Adrenal gland (tissue), 12 donors: Measurements from ENCODE around the gene SH3PXD2B. TPM values are rescaled to one million over a fixed set of nuclear protein-coding genes. Genes with fewer than 3 reads are reported as not detected.

Experiments used
- DNase-seq, 7 donors: peaks; one replicate each; pipeline ENCODE4 v3.0.0-alpha.2; 2019 to 2020
- H3K27ac ChIP-seq, 5 donors: fragments of 200-600 bp; sonication (generic) in 4 of 5; 1 replicate in 3 of 5; 2 replicates in 2 of 5; pipeline versions ENCODE4 v1.5.1 to v1.8.0; 2016 to 2020; ENCODE audit warnings: mild to moderate bottlenecking in 1 of 5
- H3K27me3 ChIP-seq: fragments of 200-600 bp; 2 replicates; pipeline ENCODE4 v1.8.0; 2021
- H3K36me3 ChIP-seq, 2 donors: fragments of 200-600 bp; replicated peaks in 1 of 2; 1 replicate in 1 of 2; 2 replicates in 1 of 2; pipeline versions ENCODE4 v1.5.1 to v1.8.0; 2018 to 2022
- H3K4me1 ChIP-seq, 2 donors: fragments of 200-600 bp; replicated peaks in 1 of 2; 1 replicate in 1 of 2; 2 replicates in 1 of 2; pipeline versions ENCODE4 v1.5.1 to v1.8.0; 2018 to 2021
- H3K4me3 ChIP-seq, 4 donors: fragments of 200-600 bp; sonication (generic) in 3 of 4; one replicate each; pipeline ENCODE4 v1.5.1; 2016 to 2018
- H3K9me3 ChIP-seq, 3 donors: fragments of 200-600 bp; sonication (generic) in 1 of 3; replicated peaks in 1 of 3; 1 replicate in 2 of 3; 2 replicates in 1 of 3; pipeline versions ENCODE4 v1.5.1 to v1.8.0; 2016 to 2021
- CTCF ChIP-seq, 6 experiments: fragments of 450-650 bp in 4 of 6; fragments of 200-600 bp in 2 of 6; sonication (generic) in 1 of 6; IDR thresholded peaks; 1 replicate in 5 of 6; 2 replicates in 1 of 6; pipeline versions ENCODE4 v1.5.1 to v1.8.0; 2016 to 2021; ENCODE audit warnings: antibody characterized with exemption in 6 of 6, mild to moderate bottlenecking in 2 of 6, moderate library complexity in 1 of 6
- POLR2A ChIP-seq, 2 donors: fragments of 450-650 bp; IDR thresholded peaks; one replicate each; pipeline ENCODE4 v1.6.1; 2017; ENCODE audit warnings: antibody characterized with exemption in 2 of 2, mild to moderate bottlenecking in 2 of 2, moderate library complexity in 1 of 2
- WGBS, 4 donors: extraction: QIAGEN DNeasy Blood & Tissue Kit in 2 of 4; methylation state at CpG; one replicate each; pipeline versions ENCODE4 v1.1.5 to v1.1.7; 2013 to 2017; 5-methylcytosine and 5-hydroxymethylcytosine counted together
- intact Hi-C, 2 donors: fragments of 100-400 bp; cut with DNase I; formaldehyde crosslinking; loops; one replicate each; pipeline versions ENCODE4 v1.14.1 to v1.15.0; 2022 to 2023
- polyA plus RNA-seq, 3 donors: library from polyadenylated mRNA; stranded (reverse); fragments of 200-250 nt in 2 of 3; fragments of 350-450 nt in 1 of 3; fragmentation: Illumina TruSeq in 1 of 3; extraction: RNeasy Lipid Tissue Mini Kit (QIAGEN cat#74804) in 1 of 3; gene quantifications; one replicate each; pipeline ENCODE4 v1.2.3, GENCODE V29; 2013 to 2014
- total RNA-seq, 9 donors: library from RNA; depleted of rRNA in 4 of 9; stranded (reverse); fragments of >200 nt in 4 of 9; fragments of 120-200 nt in 1 of 9; fragmentation: NEBNext Ultra II Directional in 1 of 9; extraction: Animal tissue kit (Norgen Biotek cat#: 25700) in 1 of 9; gene quantifications; one replicate each; pipeline versions ENCODE4 v1.1.0 to v1.2.4, GENCODE V29; 2013 to 2023
- donor health status: healthy with polysubstance abuse.
- donor health status: Bipolar disorder and iron deficiency.
- donor health status: DM: yes; HTN: yes; CAD: no.
- donor health status: DM: no; HTN: no; CAD: no.
- donor health status: DM: no; HTN: no; CAD: no.
- donor health status: DM: yes; HTN: yes; CAD: no.

SH3PXD2B gene
- total and polyA plus RNA-seq, 12 donors, result 15.2 to 111 (median 51.5) TPM

DNA sequence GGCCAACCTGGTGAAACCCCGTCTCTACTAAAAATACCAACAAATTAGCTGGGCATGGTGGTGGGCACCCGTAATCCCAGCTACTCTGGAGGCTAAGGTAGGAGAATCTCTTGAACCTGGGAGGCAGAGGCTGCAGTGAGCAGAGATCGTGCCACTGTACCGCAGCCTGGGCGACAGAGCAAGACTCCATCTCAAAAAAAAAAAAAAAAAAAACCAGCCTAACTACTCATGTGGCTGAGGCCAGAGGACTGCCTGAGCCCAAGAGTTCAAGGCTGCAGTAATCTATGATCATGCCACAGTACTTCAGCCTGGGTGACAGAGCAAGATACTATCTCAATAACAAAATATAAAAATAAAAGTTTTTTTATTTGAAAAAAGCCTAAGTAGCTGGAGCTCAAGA, 174.0 kb downstream of the SH3PXD2B start:
- H3K4me1 ChIP-seq, result peaks cover 22 to 34% of the 10 kb centered on the region in 2 donors
- TF ChIP-seq CTCF (IDR thresholded peaks at IDR 0.05) (no peak), POLR2A (IDR thresholded peaks at IDR 0.05) (no peak)
- peak in 4 of 7 donors; percentile 33 to 65 (median 54) for DNase-seq
- no peak overlapping the region for H3K4me3 ChIP-seq
- H3K27ac ChIP-seq, result no peak overlapping the region
- H3K36me3 ChIP-seq, result no peaks in the 10 kb centered on the region
- WGBS, 4 donors, result 36 to 56% (median 50%) methylated on average over 5 of the region's 5 CpGs
- H3K9me3 ChIP-seq, result no peaks in the 10 kb centered on the region
- intact Hi-C loops, result loop anchor here in 1 of 2 donors (10.0 kb wide), 1 partner anchor 96 kb away; the partner anchor contains the start of gene STK10
- H3K27me3 ChIP-seq, result no peaks in the 10 kb centered on the region

GRCh38 chr5:172278356-172278755, 176.0 kb downstream of the SH3PXD2B start:
- WGBS, 4 donors, result 96 to 99% (median 98%) methylated on average over 9 of the region's 9 CpGs
- no peak overlapping the region for H3K4me3 ChIP-seq
- H3K27me3 ChIP-seq, result no peaks in the 10 kb centered on the region
- H3K27ac ChIP-seq, result no peak overlapping the region
- H3K9me3 ChIP-seq, result no peaks in the 10 kb centered on the region
- DNase-seq, result no peak
- intact Hi-C loops, result no loop called here
- H3K36me3 ChIP-seq, result no peaks in the 10 kb centered on the region
- H3K4me1 ChIP-seq, result peaks cover 22 to 34% of the 10 kb centered on the region in 2 donors
- TF ChIP-seq CTCF (IDR thresholded peaks at IDR 0.05) (no peak), POLR2A (IDR thresholded peaks at IDR 0.05) (no peak)

- Histone ChIP-seq H3K4me1 (peaks cover 8 to 28% of the 10 kb centered on the region in 2 donors), H3K27me3 (no peaks in the 10 kb centered on the region), H3K27ac (no peak overlapping the region), H3K36me3 (no peaks in the 10 kb centered on the region), H3K9me3 (no peaks in the 10 kb centered on the region), H3K4me3 (no peak overlapping the region)
- TF ChIP-seq POLR2A (IDR thresholded peaks at IDR 0.05) (no peak), CTCF (IDR thresholded peaks at IDR 0.05) (no peak)
- DNase-seq, result no peak
- WGBS, 4 donors, result 68 to 86% (median 81%) methylated on average over 3 of the region's 3 CpGs
- intact Hi-C loops, result no loop called here
Observed at GRCh38 chr5:172276214-172276613, 178.1 kb downstream of the SH3PXD2B start.

Other genes with a start within 250 kb of the SH3PXD2B start
- gene UBTD2, start 170.8 kb downstream of the SH3PXD2B start, total RNA-seq, result 10 to 100 TPM; 11.4 to 24.7 (median 17.8) TPM
- gene UBTD2, start 170.8 kb downstream of the SH3PXD2B start, polyA plus RNA-seq, result 10 to 100 TPM in 2 of 3 donors, 1 to 10 TPM in 1; 8.2 to 19.7 (median 11.0) TPM
- gene NEURL1B, start 186.7 kb upstream of the SH3PXD2B start, total RNA-seq, result 10 to 100 TPM; 13.0 to 99.9 (median 44.2) TPM
- 10 to 100 TPM in 2 of 3 donors, 1 to 10 TPM in 1; 9.8 to 17.9 (median 13.9) TPM for gene NEURL1B, start 186.7 kb upstream of the SH3PXD2B start, polyA plus RNA-seq